Cardiac muscle cell (in vitro differentiated cells and primary cell): ENCODE data around the gene AGAP1. TPM values are rescaled to one million over a fixed set of nuclear protein-coding genes. Genes with fewer than 3 reads are reported as not detected.

Experiments used
- DNase-seq, 2 donors: peaks; one replicate each; pipeline versions ENCODE4 v3.0.0 to v3.0.0-alpha.2; 2010 to 2017; ENCODE audit warnings: low read depth in 1 of 2, low spot score in 1 of 2
- H3K27ac ChIP-seq: fragments of 200-600 bp; sonication (generic); 2 replicates; pipeline ENCODE4 v1.5.1; 2016
- H3K27me3 ChIP-seq: fragments of 200-600 bp; sonication (generic); 2 replicates; pipeline ENCODE4 v1.6.0; 2016; ENCODE audit warnings: control low read depth
- H3K36me3 ChIP-seq: fragments of 200-600 bp; sonication (generic); 2 replicates; pipeline ENCODE4 v1.5.1; 2016; ENCODE audit warnings: control low read depth
- H3K4me1 ChIP-seq: fragments of 200-600 bp; sonication (generic); 2 replicates; pipeline ENCODE4 v1.8.1; 2017; ENCODE audit warnings: low read depth, mild to moderate bottlenecking, mixed run types
- H3K4me3 ChIP-seq: fragments of 200-600 bp; sonication (generic); 2 replicates; pipeline ENCODE4 v1.5.1; 2016; ENCODE audit warnings: mild to moderate bottlenecking
- H3K9me3 ChIP-seq: fragments of 200-600 bp; sonication (generic); 2 replicates; pipeline ENCODE4 v1.5.1; 2017; ENCODE audit warnings: low read depth, mild to moderate bottlenecking, control low read depth
- polyA plus RNA-seq: library from polyadenylated mRNA; unstranded; fragments of >200 nt; fragmentation: Nextera tagmentation; extraction: Ambion mirVana; gene quantifications from 2 replicates; pipeline ENCODE4 v1.2.1, GENCODE V29; 2016
- total RNA-seq: library from RNA; depleted of rRNA; stranded (reverse); fragments of >200 nt; gene quantifications from 2 replicates; pipeline ENCODE4 v1.2.3, GENCODE V29; 2016
- TF ChIP-seq, protein P1 (sequence below): IDR thresholded peaks from 2 replicates; pipeline ENCODE4 v1.5.1; 2012; ENCODE audit warnings: low read depth, mild to moderate bottlenecking, low read length

The AGAP1 gene
- total and polyA plus RNA-seq, 2 experiments from 2014 or later, result 8.6 to 38.2 TPM

DNA sequence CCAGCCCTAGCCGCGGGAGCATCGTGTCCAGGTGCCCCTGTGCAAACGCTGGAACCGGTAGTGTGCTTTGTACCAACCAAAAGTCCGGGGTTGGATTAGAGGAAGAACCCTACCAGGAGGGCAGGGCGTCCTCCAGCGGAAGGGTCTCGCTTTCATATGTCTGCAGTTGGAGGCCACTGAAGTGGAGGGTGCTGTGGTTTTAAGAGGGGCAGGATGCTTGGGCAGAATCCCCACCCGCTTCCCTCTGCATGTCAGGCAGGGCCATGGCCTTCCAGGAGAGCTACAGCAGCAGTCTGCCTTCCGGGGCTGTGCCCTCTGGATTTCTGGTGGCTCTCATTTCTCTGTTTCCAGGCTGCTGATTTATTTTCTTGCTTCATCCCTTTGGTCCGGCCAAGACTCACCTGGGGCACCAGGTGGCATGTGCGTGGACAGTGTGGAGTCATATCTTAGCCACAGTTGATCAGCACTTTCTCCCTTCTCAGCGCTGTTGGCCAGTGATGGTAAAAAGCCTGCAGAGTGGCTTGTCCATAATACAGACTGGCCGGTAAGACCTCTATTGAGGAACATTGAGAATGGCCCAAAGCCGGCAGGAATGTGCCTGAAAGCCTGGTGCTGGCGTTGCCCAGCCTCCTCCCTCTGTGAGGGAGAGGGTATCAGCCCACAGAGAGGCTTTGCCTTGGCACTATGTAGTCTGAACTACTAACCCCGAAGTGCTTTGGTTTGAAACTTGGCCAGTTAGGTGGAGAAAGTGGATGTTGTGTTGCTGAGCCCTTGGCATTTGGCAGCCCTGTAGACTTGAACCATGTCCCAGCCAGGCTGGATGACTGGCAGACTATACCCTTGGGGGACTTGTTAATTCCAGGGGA, 1.8 kb downstream of the AGAP1 start:
- Histone ChIP-seq H3K27me3 (no peaks in the 10 kb centered on the region), H3K36me3 (no peaks in the 10 kb centered on the region), H3K4me3 (peak overlapping the region; percentile 58), H3K27ac (no peak overlapping the region), H3K4me1 (peaks cover 22% of the 10 kb centered on the region), H3K9me3 (no peaks in the 10 kb centered on the region)
- no peak for DNase-seq
- TF ChIP-seq, protein P1, sequence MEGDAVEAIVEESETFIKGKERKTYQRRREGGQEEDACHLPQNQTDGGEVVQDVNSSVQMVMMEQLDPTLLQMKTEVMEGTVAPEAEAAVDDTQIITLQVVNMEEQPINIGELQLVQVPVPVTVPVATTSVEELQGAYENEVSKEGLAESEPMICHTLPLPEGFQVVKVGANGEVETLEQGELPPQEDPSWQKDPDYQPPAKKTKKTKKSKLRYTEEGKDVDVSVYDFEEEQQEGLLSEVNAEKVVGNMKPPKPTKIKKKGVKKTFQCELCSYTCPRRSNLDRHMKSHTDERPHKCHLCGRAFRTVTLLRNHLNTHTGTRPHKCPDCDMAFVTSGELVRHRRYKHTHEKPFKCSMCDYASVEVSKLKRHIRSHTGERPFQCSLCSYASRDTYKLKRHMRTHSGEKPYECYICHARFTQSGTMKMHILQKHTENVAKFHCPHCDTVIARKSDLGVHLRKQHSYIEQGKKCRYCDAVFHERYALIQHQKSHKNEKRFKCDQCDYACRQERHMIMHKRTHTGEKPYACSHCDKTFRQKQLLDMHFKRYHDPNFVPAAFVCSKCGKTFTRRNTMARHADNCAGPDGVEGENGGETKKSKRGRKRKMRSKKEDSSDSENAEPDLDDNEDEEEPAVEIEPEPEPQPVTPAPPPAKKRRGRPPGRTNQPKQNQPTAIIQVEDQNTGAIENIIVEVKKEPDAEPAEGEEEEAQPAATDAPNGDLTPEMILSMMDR, result no peak

DNA sequence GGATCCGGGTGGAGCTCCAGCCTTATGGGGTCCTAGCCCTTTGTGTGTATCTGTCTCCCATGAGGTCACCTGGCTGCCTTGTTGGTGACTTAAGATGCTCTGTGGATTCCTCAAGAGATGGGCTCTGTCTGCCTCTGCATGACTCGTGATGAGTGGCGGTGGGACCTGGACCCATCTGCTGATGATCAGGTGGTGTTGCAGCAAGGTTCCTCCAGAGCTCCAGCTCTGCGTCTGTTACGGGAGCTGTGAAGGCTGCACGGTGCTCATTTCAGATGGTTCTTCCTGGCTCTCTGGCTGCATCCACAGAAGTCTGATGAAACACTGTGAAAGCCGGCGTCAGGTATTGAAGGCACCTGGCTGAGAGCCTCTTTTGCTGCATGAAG, 2.4 kb downstream of the AGAP1 start:
- Histone ChIP-seq H3K27ac (no peak overlapping the region), H3K4me1 (peaks cover 28% of the 10 kb centered on the region), H3K4me3 (no peak overlapping the region), H3K27me3 (no peaks in the 10 kb centered on the region), H3K9me3 (no peaks in the 10 kb centered on the region), H3K36me3 (no peaks in the 10 kb centered on the region)
- no peak for DNase-seq
- TF ChIP-seq, protein P1, result no peak

DNA sequence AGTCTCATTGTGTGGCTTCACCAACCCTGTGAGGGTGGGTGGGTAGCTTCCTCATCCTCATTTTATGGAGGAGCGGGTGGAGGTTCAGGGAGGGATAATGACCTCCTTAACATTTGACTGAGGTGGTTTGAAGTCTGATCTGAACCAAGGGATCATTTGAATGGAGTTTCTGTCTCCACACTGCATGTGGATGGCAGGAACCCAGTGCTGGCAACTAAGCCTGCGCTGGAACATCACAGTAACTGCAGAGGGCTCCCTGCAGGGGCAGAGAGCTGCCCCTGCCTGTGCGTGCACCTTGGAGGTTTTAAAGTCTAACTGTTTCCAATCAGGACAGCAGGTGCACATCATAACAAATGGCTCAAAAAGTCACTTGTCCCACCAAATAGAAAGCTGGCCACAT, 3.3 kb downstream of the AGAP1 start:
- TF ChIP-seq, protein P1, result no peak
- Histone ChIP-seq H3K36me3 (no peaks in the 10 kb centered on the region), H3K27ac (no peak overlapping the region), H3K4me1 (peaks cover 37% of the 10 kb centered on the region), H3K27me3 (no peaks in the 10 kb centered on the region), H3K9me3 (no peaks in the 10 kb centered on the region), H3K4me3 (no peak overlapping the region)
- no peak for DNase-seq

GRCh38 chr2:235498541-235498940, 4.7 kb downstream of the AGAP1 start:
- H3K27me3 ChIP-seq, result no peaks in the 10 kb centered on the region
- no peaks in the 10 kb centered on the region for H3K36me3 ChIP-seq
- no peak overlapping the region for H3K4me3 ChIP-seq
- H3K27ac ChIP-seq, result no peak overlapping the region
- DNase-seq, result no peak
- peaks cover 48% of the 10 kb centered on the region for H3K4me1 ChIP-seq
- no peaks in the 10 kb centered on the region for H3K9me3 ChIP-seq
- TF ChIP-seq, protein P1, result no peak

GRCh38 chr2:235498946-235499812, 5.3 kb downstream of the AGAP1 start:
- Histone ChIP-seq H3K27me3 (no peaks in the 10 kb centered on the region), H3K4me3 (no peak overlapping the region), H3K36me3 (no peaks in the 10 kb centered on the region), H3K4me1 (peaks cover 54% of the 10 kb centered on the region), H3K9me3 (no peaks in the 10 kb centered on the region), H3K27ac (no peak overlapping the region)
- no peak for DNase-seq
- TF ChIP-seq, protein P1, result no peak
